ENCODE results near the gene URM1. TPM values are rescaled to one million over a fixed set of nuclear protein-coding genes. Genes with fewer than 3 reads are reported as not detected.

The URM1 gene
- total RNA-seq = 19.5 and 28.9 TPM in 2 replicates

DNA sequence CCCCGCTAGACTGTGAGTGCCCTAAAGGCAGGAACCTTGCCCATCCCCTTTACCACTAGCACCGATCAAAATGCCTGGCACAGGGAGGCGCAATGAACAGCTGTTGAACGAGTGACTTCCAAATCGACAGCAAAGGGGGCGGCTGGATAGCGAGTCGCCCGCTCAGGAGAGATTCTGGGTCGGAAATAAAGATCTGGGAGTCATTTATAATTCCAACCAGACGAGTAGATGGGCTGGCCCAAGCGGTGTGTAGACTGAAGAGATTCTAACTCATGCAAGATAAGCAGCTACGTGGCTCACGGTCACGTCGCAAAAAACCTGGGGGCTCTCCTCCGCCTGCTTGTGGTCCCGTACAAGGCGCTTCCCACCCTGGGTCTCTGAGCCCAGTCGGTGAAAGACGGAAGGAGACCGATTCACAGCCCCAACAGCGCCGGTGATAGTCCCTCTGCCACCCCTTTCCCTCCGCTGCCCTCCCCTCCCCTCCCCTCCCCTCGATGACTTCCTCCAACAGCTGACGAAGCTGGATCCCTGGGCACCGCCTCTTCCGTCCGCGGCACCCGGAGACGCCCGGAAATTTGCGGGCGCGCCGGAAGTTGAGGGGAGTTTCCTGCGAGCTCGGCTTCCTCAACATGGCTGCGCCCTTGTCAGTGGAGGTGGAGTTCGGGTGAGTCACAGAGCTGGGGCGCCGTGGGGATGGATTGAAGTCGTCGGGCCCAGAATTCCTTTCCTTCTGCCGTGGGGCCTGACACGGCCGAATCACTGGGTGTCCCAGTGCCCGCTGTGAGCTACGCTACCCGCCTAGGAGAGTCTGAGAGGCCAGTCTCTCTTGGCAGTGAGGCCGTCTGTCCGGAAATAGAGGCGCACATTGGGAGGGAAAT lies at the start of gene URM1:
TSS of gene URM1 (plus strand) at position 623 of the 878 bp plus-strand sequence. CDS start at position 630, 7 bp downstream.

DNA sequence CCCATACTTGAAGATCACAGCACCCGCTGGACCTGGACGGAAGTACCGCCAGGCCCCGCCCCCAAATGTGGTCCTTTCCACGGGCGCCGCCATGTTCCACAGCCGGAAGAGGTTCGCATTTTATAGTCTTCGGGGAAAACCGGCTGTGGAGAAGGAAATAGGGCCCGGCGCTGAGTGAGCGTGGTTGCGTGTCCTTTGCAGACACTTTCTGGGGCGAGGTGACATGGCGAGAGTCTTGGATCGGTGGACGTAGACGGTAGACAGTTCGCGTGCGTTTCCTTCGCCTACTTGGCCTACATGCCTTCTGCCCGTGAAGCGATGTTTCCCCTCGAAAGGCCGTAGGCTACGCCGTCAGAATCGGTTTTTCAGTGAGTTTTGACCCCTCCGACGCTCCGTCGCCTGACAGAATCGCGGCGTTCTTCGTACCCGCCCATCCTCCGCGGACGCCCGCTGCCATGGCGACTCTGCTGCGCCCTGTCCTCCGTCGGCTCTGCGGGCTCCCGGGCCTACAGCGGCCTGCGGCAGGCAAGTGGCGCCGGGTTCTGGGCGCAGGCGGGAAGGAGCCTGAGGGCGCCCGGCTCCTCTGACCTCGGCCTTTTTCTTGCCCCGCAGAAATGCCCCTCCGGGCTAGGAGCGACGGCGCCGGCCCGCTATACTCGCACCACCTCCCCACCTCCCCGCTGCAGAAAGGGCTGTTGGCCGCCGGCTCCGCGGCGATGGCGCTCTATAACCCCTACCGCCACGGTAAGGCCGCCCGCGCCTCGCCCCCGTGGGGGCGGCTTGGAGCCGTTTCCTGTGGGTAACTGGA lies 48.6 kb upstream of the URM1 start, which contains the start of the genes COQ4 and TRUB2:
TSS of gene COQ4 (plus strand) at position 436 of the 808 bp plus-strand sequence. CDS start at position 456, 20 bp downstream.
TSS of gene TRUB2 (minus strand) at position 44 of the 808 bp plus-strand sequence. CDS start at position 5, 39 bp downstream.

DNA sequence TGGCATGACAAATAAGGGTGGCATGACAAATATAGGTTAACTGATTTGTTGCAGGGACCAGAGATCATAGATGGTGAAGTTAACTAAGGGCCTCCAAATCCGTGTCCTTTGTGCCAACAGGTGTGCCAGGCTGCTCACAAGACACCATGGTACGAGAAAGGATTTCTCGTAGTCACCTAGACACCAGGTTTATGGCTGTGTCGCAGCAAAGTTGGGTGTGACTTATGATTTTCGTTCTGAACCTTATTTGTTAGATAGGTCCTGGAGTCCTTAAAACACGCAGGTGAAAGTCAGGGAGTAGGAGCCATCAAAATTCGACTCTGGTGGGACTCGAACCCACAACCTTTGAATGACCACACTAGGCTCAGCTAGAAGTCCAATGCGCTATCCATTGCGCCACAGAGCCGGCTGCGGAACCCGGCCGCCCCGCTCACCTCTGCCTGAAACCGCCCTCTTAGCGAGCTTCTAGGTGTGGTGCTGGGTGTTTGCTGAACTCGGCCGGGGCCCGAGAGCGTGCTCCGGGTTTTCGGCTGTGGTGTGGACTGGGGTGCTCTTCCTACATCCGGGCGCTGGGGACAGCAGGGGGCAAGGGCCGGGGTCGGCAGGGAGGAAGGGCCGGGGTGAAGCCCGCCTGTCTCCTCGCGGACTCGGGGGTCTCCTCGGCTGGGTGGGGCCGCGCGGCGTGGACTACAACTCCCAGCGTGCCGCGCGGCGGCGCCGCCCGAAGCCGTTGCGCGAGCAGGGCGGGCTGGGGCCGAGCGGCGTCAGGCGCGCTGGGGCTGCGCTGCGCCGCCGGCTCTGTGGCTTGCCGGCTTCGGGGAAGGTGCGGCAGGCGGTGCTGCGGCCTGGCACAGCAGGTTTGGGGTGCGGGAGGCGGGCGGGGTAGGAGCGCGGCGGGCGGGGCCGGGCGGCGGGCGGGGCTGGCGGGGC lies 31.1 kb upstream of the URM1 start, which contains the start of gene SLC27A4:
TSS of gene SLC27A4 (plus strand) at position 767 of the 930 bp plus-strand sequence. CDS start 2,606 bp downstream, outside the sequence.

DNA sequence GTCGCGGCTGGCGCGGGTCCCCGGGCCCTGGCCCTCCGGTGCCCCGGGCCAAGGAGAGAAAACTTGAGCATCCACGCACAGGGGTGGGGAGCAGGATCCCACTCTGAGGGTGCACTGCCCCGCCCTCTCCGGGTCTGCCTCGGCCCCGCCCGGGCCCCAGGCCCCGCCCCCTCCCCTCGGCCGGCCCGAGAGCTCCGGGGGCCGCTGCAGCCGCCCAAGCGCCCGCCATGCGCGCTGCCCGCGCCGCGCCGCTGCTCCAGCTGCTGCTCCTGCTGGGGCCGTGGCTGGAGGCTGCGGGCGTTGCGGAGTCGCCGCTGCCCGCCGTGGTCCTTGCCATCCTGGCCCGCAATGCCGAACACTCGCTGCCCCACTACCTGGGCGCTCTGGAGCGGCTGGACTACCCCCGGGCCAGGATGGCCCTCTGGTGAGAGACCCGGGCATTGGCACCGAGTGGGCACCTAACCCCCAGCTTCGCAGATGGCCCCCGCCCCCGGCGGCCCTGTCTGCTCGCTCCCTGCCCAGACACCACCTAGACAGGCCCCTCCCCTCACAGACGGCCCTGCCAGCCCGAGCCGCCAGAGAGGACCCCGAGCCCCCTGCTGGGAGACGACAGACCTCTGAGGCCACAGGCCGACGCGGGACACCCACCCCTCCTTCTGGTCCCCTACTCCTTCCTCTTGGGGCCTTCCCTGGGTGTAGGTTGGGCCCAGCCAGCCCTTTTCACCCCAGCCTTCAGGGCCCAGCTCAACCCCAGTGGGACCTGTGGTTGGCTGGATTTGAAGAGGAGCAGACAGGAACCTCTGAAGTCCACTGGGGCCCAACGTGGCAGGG lies 49.7 kb downstream of the URM1 start, which contains the start of gene CERCAM:
TSS of gene CERCAM (plus strand) at position 207 of the 831 bp plus-strand sequence. CDS start at position 228, 21 bp downstream.

Other genes starting within 250 kb of the URM1 start
- 88.5 and 116 TPM in 2 replicates for gene PTGES2, start 243.6 kb upstream of the URM1 start, total RNA-seq
- 49.6 and 128 TPM in 2 replicates for gene LCN2, start 221.9 kb upstream of the URM1 start, total RNA-seq
- 21.9 and 31.3 TPM in 2 replicates for gene BBLN, start 211.1 kb upstream of the URM1 start, total RNA-seq
- gene CIZ1, start 179.8 kb upstream of the URM1 start, total RNA-seq = 21.9 and 67.6 TPM in 2 replicates
- 0.34 and 2.6 TPM in 2 replicates for gene DNM1, start 168.0 kb upstream of the URM1 start, total RNA-seq
- gene GOLGA2, start 95.4 kb upstream of the URM1 start, total RNA-seq = 68.3 and 84.8 TPM in 2 replicates
- 25.0 and 48.9 TPM in 2 replicates for gene SWI5, start 95.1 kb upstream of the URM1 start, total RNA-seq
- gene TRUB2, start 48.9 kb upstream of the URM1 start, total RNA-seq = 17.9 and 25.6 TPM in 2 replicates
- gene COQ4, start 48.5 kb upstream of the URM1 start, total RNA-seq = 18.5 and 23.3 TPM in 2 replicates
- gene SLC27A4, start 30.8 kb upstream of the URM1 start, total RNA-seq = 20.8 and 41.9 TPM in 2 replicates
- 32.8 and 77.3 TPM in 2 replicates for gene CERCAM, start 49.5 kb downstream of the URM1 start, total RNA-seq
- gene ODF2, start 84.6 kb downstream of the URM1 start, total RNA-seq = 22.2 and 30.3 TPM in 2 replicates
- gene GLE1, start 133.3 kb downstream of the URM1 start, total RNA-seq = 29.4 and 32.5 TPM in 2 replicates
- gene SPTAN1, start 181.2 kb downstream of the URM1 start, total RNA-seq = 251 and 317 TPM in 2 replicates